Measurements from ENCODE around the gene BEAN1.

The BEAN1 gene

GRCh38 chr16:66483689-66484452 is 56.8 kb downstream of the BEAN1 start:
- no peak for TF ChIP-seq GATA2 (IDR thresholded peaks at IDR 0.05; ENCODE audit: low read depth, low read length)
- TF ChIP-seq GATA3 (IDR thresholded peaks at IDR 0.05; ENCODE audit: low read depth, low read length), result no peak

- TF ChIP-seq GATA2 (IDR thresholded peaks at IDR 0.05; ENCODE audit: low read depth, low read length) (no peak), GATA3 (IDR thresholded peaks at IDR 0.05; ENCODE audit: low read depth, low read length) (no peak)
Measured at GRCh38 chr16:66484453-66485213, 57.5 kb downstream of the BEAN1 start.

GRCh38 chr16:66485376-66485775 is 58.3 kb downstream of the BEAN1 start:
- TF ChIP-seq GATA2 (IDR thresholded peaks at IDR 0.05; ENCODE audit: low read depth, low read length) (no peak), GATA3 (IDR thresholded peaks at IDR 0.05; ENCODE audit: low read depth, low read length) (no peak)

- no peak for TF ChIP-seq GATA3 (IDR thresholded peaks at IDR 0.05; ENCODE audit: low read depth, low read length)
- TF ChIP-seq GATA2 (IDR thresholded peaks at IDR 0.05; ENCODE audit: low read depth, low read length), result no peak
Measured at GRCh38 chr16:66486199-66486772, 59.2 kb downstream of the BEAN1 start.

- TF ChIP-seq GATA3 (IDR thresholded peaks at IDR 0.05; ENCODE audit: low read depth, low read length), result no peak
- no peak for TF ChIP-seq GATA2 (IDR thresholded peaks at IDR 0.05; ENCODE audit: low read depth, low read length)
Measured at GRCh38 chr16:66486773-66487579, 59.9 kb downstream of the BEAN1 start.

- TF ChIP-seq GATA2 (IDR thresholded peaks at IDR 0.05; ENCODE audit: low read depth, low read length), result no peak
- TF ChIP-seq GATA3 (IDR thresholded peaks at IDR 0.05; ENCODE audit: low read depth, low read length), result no peak
Measured at GRCh38 chr16:66487580-66488275, 60.6 kb downstream of the BEAN1 start.

GRCh38 chr16:66488505-66488904 is 61.4 kb downstream of the BEAN1 start:
- TF ChIP-seq GATA3 (IDR thresholded peaks at IDR 0.05; ENCODE audit: low read depth, low read length) (no peak), GATA2 (IDR thresholded peaks at IDR 0.05; ENCODE audit: low read depth, low read length) (no peak)

GRCh38 chr16:66489385-66489784 is 62.3 kb downstream of the BEAN1 start:
- no peak for TF ChIP-seq GATA3 (IDR thresholded peaks at IDR 0.05; ENCODE audit: low read depth, low read length)
- no peak for TF ChIP-seq GATA2 (IDR thresholded peaks at IDR 0.05; ENCODE audit: low read depth, low read length)

GRCh38 chr16:66489818-66490217 is 62.7 kb downstream of the BEAN1 start:
- TF ChIP-seq GATA3 (IDR thresholded peaks at IDR 0.05; ENCODE audit: low read depth, low read length) (no peak), GATA2 (IDR thresholded peaks at IDR 0.05; ENCODE audit: low read depth, low read length) (no peak)

GRCh38 chr16:66490774-66491715 is 64.0 kb downstream of the BEAN1 start:
- TF ChIP-seq GATA3 (IDR thresholded peaks at IDR 0.05; ENCODE audit: low read depth, low read length), result no peak
- TF ChIP-seq GATA2 (IDR thresholded peaks at IDR 0.05; ENCODE audit: low read depth, low read length), result no peak

GRCh38 chr16:66491716-66492064 is 64.6 kb downstream of the BEAN1 start:
- TF ChIP-seq GATA2 (IDR thresholded peaks at IDR 0.05; ENCODE audit: low read depth, low read length), result no peak
- TF ChIP-seq GATA3 (IDR thresholded peaks at IDR 0.05; ENCODE audit: low read depth, low read length), result no peak

Measured in SH-SY5Y (cell line).